Naive thymus-derived CD8-positive, alpha-beta T cell (primary cell): Measurements from ENCODE around the gene RASSF3. TPM values are rescaled to one million over a fixed set of nuclear protein-coding genes. Genes with fewer than 3 reads are reported as not detected.
"Not testable (repeated sequence)": the region's sequence is repeated elsewhere in the genome, so short reads cannot be mapped to it uniquely, and the experiment has no call there.

Experiments
- ATAC-seq, 2 donors: fragments of 150-1000 bp; cut with Tn5 transposase in 1 of 2; sonication (Bioruptor Pico), chemical (Tn5 transposase) in 1 of 2; 1 replicate in 1 of 2; 2 replicates in 1 of 2; pipeline ENCODE4 v1.10.0; 2021; ENCODE audit warnings: mild to moderate bottlenecking in 2 of 2, moderate library complexity in 2 of 2
- POLR2A ChIA-PET: fragments of 350-600 bp; sonication (Branson Sonifier 250); formaldehyde crosslinking; loops from one replicate; lab custom pipeline; 2021; ENCODE audit warnings: antibody characterized with exemption; lab: Charles Lee
- DNase-seq, 10 donors: peaks; one replicate each; pipeline versions ENCODE4 v3.0.0 to v3.0.0-alpha.2; 2020 to 2022
- H3K27ac Mint-ChIP-seq, 10 donors: one replicate each; pipeline ENCODE4 v1.8.0; 2020 to 2022; ENCODE audit warnings: mild to moderate bottlenecking in 10 of 10, mixed read lengths in 10 of 10, moderate library complexity in 4 of 10, inconsistent platforms in 1 of 10
- H3K27me3 Mint-ChIP-seq, 5 donors: one replicate each; pipeline ENCODE4 v1.8.0; 2021 to 2022; ENCODE audit warnings: mixed read lengths in 5 of 5
- H3K36me3 Mint-ChIP-seq, 3 donors: one replicate each; pipeline ENCODE4 v1.8.0; 2020 to 2022; ENCODE audit warnings: mixed read lengths in 3 of 3, mild to moderate bottlenecking in 2 of 3, inconsistent platforms in 1 of 3
- H3K4me1 Mint-ChIP-seq, 4 donors: one replicate each; pipeline ENCODE4 v1.8.0; 2021 to 2022; ENCODE audit warnings: mixed read lengths in 4 of 4
- H3K4me3 Mint-ChIP-seq, 10 donors: one replicate each; pipeline ENCODE4 v1.8.0; 2020 to 2022; ENCODE audit warnings: mild to moderate bottlenecking in 10 of 10, mixed read lengths in 10 of 10, moderate library complexity in 6 of 10, inconsistent platforms in 1 of 10
- H3K9me3 Mint-ChIP-seq, 9 donors: one replicate each; pipeline ENCODE4 v1.8.0; 2020 to 2022; ENCODE audit warnings: mixed read lengths in 9 of 9, mild to moderate bottlenecking in 3 of 9, inconsistent platforms in 1 of 9, moderate library complexity in 1 of 9
- polyA plus RNA-seq, 3 donors: library from polyadenylated mRNA; unstranded; fragments of 300-500 nt; fragmentation: Illumina TruSeq; gene quantifications; one replicate each; pipeline ENCODE4 v1.2.3, GENCODE V29; 2021
- total RNA-seq, 8 experiments: library from RNA in 2 of 8; stranded (reverse) in 2 of 8; gene quantifications; one replicate each; pipeline ENCODE4 v1.2.3 and lab custom pipeline; 2021 to 2026

RASSF3 gene
- total and polyA plus RNA-seq, 5 experiments from 2014 or later, result 5.5 to 177 (median 7.8) TPM

DNA sequence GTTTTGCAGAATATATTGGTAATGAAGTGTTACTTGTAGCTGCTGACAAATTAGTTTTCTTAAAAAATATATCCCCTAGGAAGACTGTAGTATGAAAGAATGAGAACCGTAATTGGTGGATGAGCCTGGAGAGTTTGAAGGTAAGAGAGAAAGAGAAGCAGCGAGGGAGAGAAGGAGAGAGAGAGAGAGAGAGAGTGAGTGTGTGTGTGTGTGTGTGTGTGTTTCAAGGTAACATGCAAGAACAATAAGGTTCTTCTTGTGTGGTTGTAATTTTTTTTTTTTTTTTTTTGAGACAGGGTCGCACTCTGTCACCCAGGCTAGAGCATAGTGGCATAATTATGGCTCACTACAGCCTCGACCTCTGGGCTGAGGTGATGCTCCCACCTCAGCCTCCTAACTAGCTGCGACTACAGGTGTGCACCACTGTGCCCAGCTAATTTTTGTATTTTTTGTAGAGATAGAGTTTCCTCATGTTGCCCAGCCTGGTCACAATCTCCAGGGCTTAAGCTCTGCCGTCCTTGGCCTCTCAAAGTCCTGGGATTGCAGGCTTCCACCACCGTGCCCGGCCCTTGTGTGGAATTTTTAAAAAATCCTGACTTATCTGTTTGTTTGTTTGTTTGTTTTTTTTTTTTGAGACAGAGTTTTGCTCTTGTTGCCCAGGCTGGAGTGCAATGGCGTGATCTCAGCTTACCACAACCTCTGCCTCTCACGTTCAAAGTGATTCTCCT lies 73.7 kb downstream of the RASSF3 start:
- POLR2A ChIA-PET, result interaction anchor here (0.6 to 23.1 kb wide), 12 partner anchors 7 to 72 kb away, joined by 3 to 684 read pairs (median 5); partner anchors contain the start of gene RASSF3
- H3K4me1 Mint-ChIP-seq, result peaks cover 43 to 94% (median 89%) of the 10 kb centered on the region in 4 donors
- peaks cover 5 to 38% (median 13%) of the 10 kb centered on the region in 3 donors for H3K36me3 Mint-ChIP-seq
- no peaks in the 10 kb centered on the region for H3K9me3 Mint-ChIP-seq
- peak in 1 of 10 donors; percentile 43 for DNase-seq
- H3K4me3 Mint-ChIP-seq, result peak overlapping the region; percentile 69 to 90 (median 82)
- ATAC-seq, result peak in 1 of 2 donors; percentile 7
- peak overlapping the region; percentile 93 to 99 (median 97) for H3K27ac Mint-ChIP-seq
- peaks cover 0 to 1% (median 0%) of the 10 kb centered on the region in 5 donors for H3K27me3 Mint-ChIP-seq

DNA sequence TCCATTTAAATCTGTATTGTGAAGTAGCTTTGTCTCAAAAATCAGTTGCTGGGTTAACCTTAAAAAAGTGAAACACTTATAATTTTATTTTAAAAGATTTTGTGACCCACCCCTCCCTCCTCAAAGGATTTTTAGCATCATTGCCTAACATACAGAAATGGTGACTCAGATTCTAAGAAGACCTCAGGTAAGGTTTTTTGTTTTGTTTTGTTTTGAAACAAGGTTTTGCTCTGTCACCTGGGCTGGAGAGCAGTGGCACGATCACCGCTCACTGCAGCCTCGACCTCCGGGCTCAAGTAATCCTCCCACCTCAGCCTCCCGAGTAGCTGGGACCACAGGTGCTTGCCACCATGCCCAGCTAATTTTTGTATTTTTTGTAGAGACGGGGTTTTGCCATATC lies 74.8 kb downstream of the RASSF3 start:
- peaks cover 5 to 38% (median 13%) of the 10 kb centered on the region in 3 donors for H3K36me3 Mint-ChIP-seq
- peaks cover 38 to 92% (median 85%) of the 10 kb centered on the region in 4 donors for H3K4me1 Mint-ChIP-seq
- ATAC-seq, result peak; percentile 18 to 30

DNA sequence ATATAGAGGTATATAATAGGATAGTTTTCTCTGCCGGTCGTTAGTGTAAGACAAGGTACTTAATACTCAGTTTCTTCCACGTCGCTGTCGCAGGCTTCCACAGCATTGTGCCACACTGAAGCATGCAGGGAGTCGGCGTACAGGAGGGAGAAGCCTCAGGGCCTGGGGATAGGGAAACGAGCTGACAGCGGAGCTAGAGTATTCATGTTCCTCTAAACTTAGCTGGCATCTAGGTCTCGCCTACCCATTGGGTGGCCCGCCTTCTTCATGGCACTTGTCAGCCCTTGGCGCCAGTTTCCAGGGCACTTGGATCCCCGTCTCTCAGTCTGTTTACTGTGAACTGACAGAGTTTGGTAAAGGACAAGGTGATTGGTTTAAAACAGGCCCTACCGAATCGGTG lies 75.3 kb downstream of the RASSF3 start:
- H3K4me3 Mint-ChIP-seq, result peak overlapping the region in 9 of 10 donors; percentile 50 to 87 (median 67)
- POLR2A ChIA-PET, result interaction anchor here (0.7 to 23.1 kb wide), 5 partner anchors 8 to 137 kb away, joined by 3 to 684 read pairs (median 5); partner anchors contain the start of gene RASSF3
- peak overlapping the region; percentile 93 to 99 (median 97) for H3K27ac Mint-ChIP-seq
- peaks cover 0 to 1% (median 0%) of the 10 kb centered on the region in 5 donors for H3K27me3 Mint-ChIP-seq
- no peak for ATAC-seq
- peaks cover 38 to 94% (median 83%) of the 10 kb centered on the region in 4 donors for H3K4me1 Mint-ChIP-seq
- H3K36me3 Mint-ChIP-seq, result peaks cover 5 to 43% (median 13%) of the 10 kb centered on the region in 3 donors
- no peaks in the 10 kb centered on the region for H3K9me3 Mint-ChIP-seq
- no peak for DNase-seq

More for the DNA sequence above, 74.8 kb downstream of the RASSF3 start:
- peak in 1 of 10 donors; percentile 15 for DNase-seq
- H3K27ac Mint-ChIP-seq, result peak overlapping the region; percentile 93 to 99 (median 97)
- peak overlapping the region; percentile 57 to 90 (median 78) for H3K4me3 Mint-ChIP-seq
- no peaks in the 10 kb centered on the region for H3K9me3 Mint-ChIP-seq
- POLR2A ChIA-PET, result interaction anchor here (1.0 to 23.1 kb wide), 7 partner anchors 9 to 73 kb away, joined by 3 to 684 read pairs (median 5); partner anchors contain the start of gene RASSF3
- peaks cover 0 to 1% (median 0%) of the 10 kb centered on the region in 5 donors for H3K27me3 Mint-ChIP-seq

DNA sequence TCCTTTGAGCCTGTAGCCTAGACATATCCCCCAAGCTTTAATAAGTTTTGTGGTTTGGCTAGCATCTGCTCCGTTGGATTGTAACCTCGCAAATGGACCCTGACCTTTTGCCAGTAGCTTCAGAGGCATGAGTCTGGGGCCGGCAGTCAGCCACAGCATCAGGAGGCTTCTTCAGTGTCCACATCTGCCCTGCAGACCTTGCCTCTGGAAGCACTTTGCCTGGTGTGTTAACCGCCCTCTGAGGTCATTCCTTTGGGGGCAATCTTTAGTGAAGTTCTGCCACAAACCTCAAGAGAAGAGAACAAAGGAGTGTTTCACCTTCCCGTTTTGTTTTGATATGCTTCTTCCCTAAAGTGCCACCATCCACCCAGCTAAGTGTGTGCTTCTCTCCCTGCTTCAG lies 77.5 kb downstream of the RASSF3 start:
- peak; percentile 15 to 26 for ATAC-seq
- POLR2A ChIA-PET, result interaction anchor here (0.6 to 23.1 kb wide), 6 partner anchors 14 to 126 kb away, joined by 3 to 684 read pairs (median 4); partner anchors contain the start of gene RASSF3

DNA sequence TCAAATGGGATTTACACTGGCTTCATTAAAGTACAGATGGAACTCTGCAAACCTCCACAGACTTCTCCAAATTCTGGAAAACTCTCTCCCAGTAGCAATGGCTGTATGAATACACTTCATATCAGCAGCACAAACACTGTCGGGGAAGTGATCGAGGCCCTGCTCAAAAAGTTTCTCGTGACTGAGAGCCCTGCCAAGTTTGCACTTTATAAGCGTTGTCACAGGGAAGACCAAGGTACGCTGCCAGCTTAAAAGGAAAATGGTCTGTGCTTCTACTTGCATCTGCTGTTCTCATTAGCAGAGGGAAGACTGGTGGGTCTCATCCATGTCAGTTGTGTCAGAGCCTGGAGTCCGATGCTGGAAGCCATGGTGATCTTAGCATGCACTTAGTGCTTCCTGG lies 77.9 kb downstream of the RASSF3 start:
- peaks cover 5 to 62% (median 26%) of the 10 kb centered on the region in 3 donors for H3K36me3 Mint-ChIP-seq
- peak; percentile 9 to 19 for ATAC-seq
- POLR2A ChIA-PET, result interaction anchor here (0.6 to 23.1 kb wide), 8 partner anchors 10 to 139 kb away, joined by 3 to 684 read pairs (median 6); partner anchors contain the start of gene RASSF3

More for the DNA sequence above, 77.5 kb downstream of the RASSF3 start:
- Mint-ChIP-seq H3K9me3 (no peaks in the 10 kb centered on the region), H3K27me3 (peaks cover 0 to 1% (median 0%) of the 10 kb centered on the region in 5 donors), H3K4me3 (peak overlapping the region; percentile 64 to 85 (median 80)), H3K36me3 (peaks cover 5 to 59% (median 26%) of the 10 kb centered on the region in 3 donors), H3K4me1 (peaks cover 39 to 88% (median 80%) of the 10 kb centered on the region in 4 donors), H3K27ac (peak overlapping the region; percentile 93 to 99 (median 96))
- DNase-seq, result peak in 4 of 10 donors; percentile 23 to 60 (median 52)

DNA sequence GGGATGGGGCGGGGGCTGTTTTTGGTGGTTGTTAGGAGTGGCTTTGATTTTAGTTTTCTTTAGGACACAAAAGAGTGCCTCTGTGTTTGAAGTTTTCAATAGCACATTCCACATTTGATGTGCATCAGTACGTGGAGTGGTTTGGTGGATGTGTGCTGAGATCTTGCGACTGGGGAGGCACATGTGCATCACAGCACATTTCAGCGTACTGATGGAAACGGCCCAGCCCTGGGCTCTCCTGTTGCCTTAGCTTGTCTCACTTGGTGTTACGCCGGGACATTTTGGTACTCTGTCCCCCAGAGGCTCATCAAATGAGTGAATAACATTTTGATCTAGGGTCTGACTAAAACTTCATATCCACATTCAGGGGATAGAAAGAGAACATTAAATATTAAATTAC lies 78.4 kb downstream of the RASSF3 start:
- peak in 1 of 10 donors; percentile 40 for DNase-seq
- ATAC-seq, result peak; percentile 11 to 24
- POLR2A ChIA-PET, result interaction anchor here (0.5 to 23.1 kb wide), 10 partner anchors 9 to 139 kb away, joined by 3 to 684 read pairs (median 4); partner anchors contain the start of gene RASSF3
- peaks cover 5 to 63% (median 26%) of the 10 kb centered on the region in 3 donors for H3K36me3 Mint-ChIP-seq
- peaks cover 0 to 1% (median 0%) of the 10 kb centered on the region in 5 donors for H3K27me3 Mint-ChIP-seq
- peaks cover 32 to 86% (median 78%) of the 10 kb centered on the region in 4 donors for H3K4me1 Mint-ChIP-seq
- H3K4me3 Mint-ChIP-seq, result peak overlapping the region; percentile 64 to 85 (median 80)
- no peaks in the 10 kb centered on the region for H3K9me3 Mint-ChIP-seq
- H3K27ac Mint-ChIP-seq, result peak overlapping the region; percentile 93 to 99 (median 96)

More for the DNA sequence above, 77.9 kb downstream of the RASSF3 start:
- peaks cover 0 to 1% (median 0%) of the 10 kb centered on the region in 5 donors for H3K27me3 Mint-ChIP-seq
- DNase-seq, result peak in 2 of 10 donors; percentile 47 to 55
- H3K9me3 Mint-ChIP-seq, result no peaks in the 10 kb centered on the region
- peak overlapping the region; percentile 64 to 85 (median 80) for H3K4me3 Mint-ChIP-seq
- peaks cover 35 to 87% (median 79%) of the 10 kb centered on the region in 4 donors for H3K4me1 Mint-ChIP-seq
- peak overlapping the region; percentile 93 to 99 (median 96) for H3K27ac Mint-ChIP-seq

DNA sequence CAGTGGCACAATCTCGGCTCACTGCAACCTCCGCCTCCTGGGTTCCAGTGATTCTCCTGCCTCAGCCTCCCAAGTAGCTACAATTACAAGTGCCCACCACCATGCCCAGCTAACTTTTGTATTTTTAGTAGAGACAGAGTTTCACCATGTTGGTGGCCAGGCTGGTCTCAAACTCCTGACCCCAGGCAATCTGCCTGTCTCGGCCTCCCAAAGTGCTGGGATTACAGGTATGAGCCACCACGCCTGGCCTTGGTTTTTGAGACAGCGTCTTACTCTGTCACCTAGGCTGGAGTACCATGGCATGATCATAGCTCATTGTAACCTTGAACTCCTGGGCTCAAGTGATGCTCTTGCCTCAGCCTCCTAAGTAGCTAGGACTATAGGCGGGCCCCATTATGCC lies 79.9 kb downstream of the RASSF3 start:
- Mint-ChIP-seq H3K4me1 (peaks cover 41 to 88% (median 80%) of the 10 kb centered on the region in 4 donors), H3K27ac (peak overlapping the region; percentile 25 to 98 (median 84)), H3K4me3 (peak overlapping the region in 5 of 10 donors; percentile 12 to 60 (median 26)), H3K36me3 (peaks cover 8 to 76% (median 32%) of the 10 kb centered on the region in 3 donors)
- not testable (repeated sequence) for H3K9me3 Mint-ChIP-seq, H3K27me3 Mint-ChIP-seq, ATAC-seq, DNase-seq
- POLR2A ChIA-PET, result interaction anchor here (0.6 to 23.1 kb wide), 4 partner anchors 17 to 96 kb away, joined by 3 to 684 read pairs (median 186); partner anchors contain the start of gene RASSF3

DNA sequence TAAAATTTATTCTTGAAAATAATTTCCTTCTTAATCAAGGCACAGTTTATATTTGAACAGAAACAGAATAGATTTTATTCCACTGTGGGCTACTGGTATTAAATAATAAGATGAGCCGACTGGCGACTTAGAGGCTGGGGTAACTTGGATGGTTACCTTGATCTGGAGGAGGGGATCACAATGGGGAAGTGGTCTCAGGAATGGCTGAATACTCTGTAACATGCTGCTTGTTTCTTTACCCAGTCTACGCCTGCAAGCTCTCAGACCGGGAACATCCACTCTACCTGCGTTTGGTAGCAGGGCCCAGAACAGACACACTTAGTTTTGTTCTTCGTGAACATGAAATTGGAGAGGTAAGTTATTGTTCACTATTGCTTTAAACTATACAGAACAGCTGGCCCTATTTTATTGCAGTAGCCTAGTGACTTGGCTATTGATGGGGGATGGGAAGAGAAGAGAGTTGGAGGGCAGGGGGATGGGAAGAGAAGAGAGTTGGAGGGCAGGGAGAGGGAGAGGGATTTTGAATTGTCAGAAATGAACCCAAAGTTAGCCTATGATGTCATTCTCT lies 81.0 kb downstream of the RASSF3 start:
- no peaks in the 10 kb centered on the region for H3K9me3 Mint-ChIP-seq
- ATAC-seq, result no peak
- H3K27ac Mint-ChIP-seq, result peak overlapping the region; percentile 55 to 98 (median 92)
- no peaks in the 10 kb centered on the region for H3K27me3 Mint-ChIP-seq
- H3K4me1 Mint-ChIP-seq, result peaks cover 45 to 88% (median 80%) of the 10 kb centered on the region in 4 donors
- POLR2A ChIA-PET, result interaction anchor here (0.6 to 23.1 kb wide), 5 partner anchors 8 to 79 kb away, joined by 3 to 684 read pairs (median 5); partner anchors contain the start of gene RASSF3
- DNase-seq, result no peak
- H3K4me3 Mint-ChIP-seq, result peak overlapping the region in 8 of 10 donors; percentile 43 to 65 (median 58)
- peaks cover 10 to 75% (median 26%) of the 10 kb centered on the region in 3 donors for H3K36me3 Mint-ChIP-seq

DNA sequence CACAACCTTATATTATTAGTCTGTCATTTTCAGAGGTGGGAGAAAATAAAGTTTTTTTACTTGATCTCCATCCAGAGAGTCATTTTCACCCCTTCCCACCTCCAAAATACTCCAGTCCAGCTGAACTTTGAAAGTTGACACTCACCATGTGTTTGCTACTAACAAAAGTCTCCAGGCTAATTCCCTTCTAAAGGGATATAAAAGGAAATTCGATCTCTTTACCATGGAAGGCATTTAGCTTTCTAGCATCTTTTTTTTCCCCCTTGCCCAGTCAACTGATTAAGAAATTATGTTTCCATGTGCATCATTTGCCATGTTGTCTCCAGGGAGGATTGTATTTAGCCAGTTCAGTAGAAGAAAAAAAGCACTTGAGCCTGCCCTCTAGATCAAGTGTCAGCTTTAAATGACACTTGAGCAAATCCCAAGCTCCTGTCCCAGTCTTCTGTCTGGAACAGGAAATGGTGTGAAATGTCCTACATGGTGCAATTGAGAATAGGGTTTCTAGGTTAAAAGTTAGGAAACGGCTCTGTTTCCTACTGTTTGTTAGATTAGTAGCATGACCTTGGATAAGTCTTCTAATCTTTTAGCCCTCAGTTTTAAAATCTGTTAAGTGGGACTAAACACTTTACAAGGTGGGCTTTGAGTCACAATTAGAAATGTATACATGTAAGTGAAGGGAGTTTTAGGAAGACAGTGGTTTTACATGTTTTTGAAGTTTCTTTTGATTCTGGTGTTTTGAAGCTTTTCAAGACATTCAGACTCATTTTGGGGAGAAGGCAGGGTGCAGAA lies 81.7 kb downstream of the RASSF3 start:
- Mint-ChIP-seq H3K4me1 (peaks cover 49 to 89% (median 86%) of the 10 kb centered on the region in 4 donors), H3K27me3 (no peaks in the 10 kb centered on the region), H3K27ac (peak overlapping the region; percentile 55 to 98 (median 92)), H3K9me3 (no peaks in the 10 kb centered on the region), H3K4me3 (peak overlapping the region in 9 of 10 donors; percentile 5 to 61 (median 46)), H3K36me3 (peaks cover 10 to 76% (median 26%) of the 10 kb centered on the region in 3 donors)
- DNase-seq (no peak), ATAC-seq (no peak)
- POLR2A ChIA-PET, result interaction anchor here (1.0 to 23.1 kb wide), 4 partner anchors 9 to 80 kb away, joined by 3 to 684 read pairs (median 186); partner anchors contain the start of gene RASSF3

DNA sequence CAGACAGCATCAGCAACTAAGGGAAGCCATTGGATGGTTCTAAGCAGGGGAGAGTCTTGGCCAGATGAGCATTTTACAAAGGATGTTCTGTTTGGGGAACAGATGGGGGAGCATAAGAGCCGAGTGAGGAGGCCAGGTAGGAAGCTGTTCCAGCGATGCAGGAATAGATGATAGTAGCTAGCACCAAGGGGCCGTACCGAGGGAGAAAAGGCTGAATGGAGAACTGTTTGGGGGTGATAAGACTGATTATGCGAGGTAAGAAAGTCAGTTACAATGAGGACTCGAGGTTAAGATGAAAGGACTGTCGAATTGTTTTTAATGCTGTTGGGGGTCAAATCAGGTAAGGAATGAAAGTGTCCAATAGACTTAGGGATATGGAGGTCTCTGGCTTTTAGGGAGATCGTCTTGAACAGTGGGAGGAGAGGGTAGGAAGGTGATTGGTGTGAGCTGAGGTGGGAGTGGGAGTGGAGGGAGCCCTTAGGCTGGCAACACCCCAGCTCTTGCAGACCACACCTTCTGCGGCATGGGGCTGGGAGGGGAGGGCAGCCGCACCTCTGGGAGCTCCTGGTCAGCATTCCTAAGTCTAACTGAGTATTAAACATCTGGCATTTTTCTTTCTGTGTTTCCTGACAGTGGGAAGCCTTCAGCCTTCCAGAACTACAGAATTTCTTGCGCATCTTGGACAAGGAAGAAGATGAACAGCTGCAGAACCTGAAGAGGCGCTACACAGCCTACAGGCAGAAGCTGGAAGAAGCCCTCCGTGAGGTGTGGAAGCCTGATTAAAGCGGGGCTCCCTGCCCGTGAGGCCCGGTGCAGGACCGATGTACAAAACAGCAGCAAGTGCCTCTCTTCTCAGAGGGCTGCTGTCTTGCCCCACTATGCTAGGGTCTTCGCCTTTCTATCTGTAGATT lies 84.1 kb downstream of the RASSF3 start:
- H3K36me3 Mint-ChIP-seq, result peaks cover 5 to 75% (median 27%) of the 10 kb centered on the region in 3 donors
- H3K9me3 Mint-ChIP-seq, result no peaks in the 10 kb centered on the region
- H3K27me3 Mint-ChIP-seq, result no peaks in the 10 kb centered on the region
- ATAC-seq (no peak), DNase-seq (no peak)
- H3K4me1 Mint-ChIP-seq, result peaks cover 39 to 77% (median 76%) of the 10 kb centered on the region in 4 donors
- peak overlapping the region in 9 of 10 donors; percentile 8 to 77 (median 43) for H3K4me3 Mint-ChIP-seq
- H3K27ac Mint-ChIP-seq, result peak overlapping the region; percentile 75 to 95 (median 89)
- POLR2A ChIA-PET, result interaction anchor here (0.6 to 23.1 kb wide), 11 partner anchors 8 to 146 kb away, joined by 3 to 684 read pairs (median 4); partner anchors contain the start of gene RASSF3
